Activated T-cell treated with anti-CD3 and anti-CD28 coated beads, Interleukin-2, amount 50 U/mL, for 24 hours (primary cell): ENCODE measurements around the gene NELL1.

ENCODE experiments used
- DNase-seq: peaks from one replicate; pipeline ENCODE4 v3.0.0-alpha.2; 2020
- H3K27ac Mint-ChIP-seq: 2 replicates; pipeline ENCODE4 v1.8.0; 2020; ENCODE audit warnings: mild to moderate bottlenecking, mixed read lengths
- H3K27me3 Mint-ChIP-seq: 2 replicates; pipeline ENCODE4 v1.8.0; 2020; ENCODE audit warnings: mixed read lengths
- H3K36me3 Mint-ChIP-seq: 2 replicates; pipeline ENCODE4 v1.8.0; 2020; ENCODE audit warnings: low read depth, mixed read lengths
- H3K4me1 Mint-ChIP-seq: 2 replicates; pipeline ENCODE4 v1.8.0; 2020; ENCODE audit warnings: low read depth, mixed read lengths
- H3K4me3 Mint-ChIP-seq: 2 replicates; pipeline ENCODE4 v1.8.0; 2020; ENCODE audit warnings: mild to moderate bottlenecking, moderate library complexity, mixed read lengths
- H3K9me3 Mint-ChIP-seq: 2 replicates; pipeline ENCODE4 v1.8.0; 2020; ENCODE audit warnings: mixed read lengths

NELL1 gene

DNA sequence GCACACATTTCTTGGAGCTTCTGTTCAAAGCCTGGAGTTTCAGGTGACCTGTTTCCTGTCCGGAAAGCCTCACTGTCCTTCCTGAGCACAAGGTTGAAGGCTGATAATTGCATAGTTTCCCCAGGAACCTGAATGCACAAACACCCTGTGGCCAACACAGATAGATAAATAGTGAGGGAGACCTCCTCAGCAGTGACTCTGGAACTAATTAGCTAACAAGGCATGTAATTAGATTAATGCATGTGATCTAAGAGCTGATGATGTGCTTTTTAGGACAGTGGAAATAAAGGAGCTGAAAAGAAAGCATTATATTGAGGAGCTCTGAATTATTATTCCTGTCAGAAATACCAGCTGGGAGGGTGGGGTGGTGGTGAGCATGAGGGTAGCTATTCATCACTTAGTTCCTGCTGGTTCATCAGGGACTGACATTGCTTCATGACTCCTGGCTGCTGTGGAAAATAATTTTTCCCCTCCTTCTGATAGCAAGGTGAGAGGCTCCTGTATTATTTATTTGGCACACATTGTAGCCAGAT is 101.1 kb downstream of the NELL1 start:
- no peak for DNase-seq
- H3K27me3 Mint-ChIP-seq, result no peaks in the 10 kb centered on the region

DNA sequence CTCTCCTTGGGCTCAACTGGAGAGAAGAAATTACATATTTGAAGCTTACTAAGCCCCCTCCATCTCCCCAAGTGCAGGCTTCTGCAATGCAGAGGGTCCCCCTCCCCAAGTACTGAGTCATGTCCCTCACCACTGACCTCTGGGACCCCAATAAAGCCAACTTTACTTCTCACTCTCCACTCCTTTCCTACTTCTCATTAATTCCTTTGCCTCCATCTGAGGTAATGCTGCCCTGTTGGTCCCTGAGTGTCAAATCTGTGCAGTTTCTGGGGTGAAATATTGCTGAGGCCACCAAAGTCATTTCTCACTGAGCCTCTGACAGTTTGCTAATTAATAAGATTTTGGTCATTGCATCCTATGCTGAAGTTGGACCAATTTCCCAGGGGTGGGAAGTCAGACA is 101.6 kb downstream of the NELL1 start:
- H3K27me3 Mint-ChIP-seq, result no peaks in the 10 kb centered on the region
- no peaks in the 10 kb centered on the region for H3K4me1 Mint-ChIP-seq
- no peak for DNase-seq
- H3K9me3 Mint-ChIP-seq, result no peaks in the 10 kb centered on the region
- no peak overlapping the region for H3K4me3 Mint-ChIP-seq
- no peaks in the 10 kb centered on the region for H3K36me3 Mint-ChIP-seq
- no peak overlapping the region for H3K27ac Mint-ChIP-seq

More for the DNA sequence above, 101.1 kb downstream of the NELL1 start:
- Mint-ChIP-seq H3K4me1 (no peaks in the 10 kb centered on the region), H3K4me3 (no peak overlapping the region), H3K9me3 (no peaks in the 10 kb centered on the region), H3K27ac (no peak overlapping the region), H3K36me3 (no peaks in the 10 kb centered on the region)

DNA sequence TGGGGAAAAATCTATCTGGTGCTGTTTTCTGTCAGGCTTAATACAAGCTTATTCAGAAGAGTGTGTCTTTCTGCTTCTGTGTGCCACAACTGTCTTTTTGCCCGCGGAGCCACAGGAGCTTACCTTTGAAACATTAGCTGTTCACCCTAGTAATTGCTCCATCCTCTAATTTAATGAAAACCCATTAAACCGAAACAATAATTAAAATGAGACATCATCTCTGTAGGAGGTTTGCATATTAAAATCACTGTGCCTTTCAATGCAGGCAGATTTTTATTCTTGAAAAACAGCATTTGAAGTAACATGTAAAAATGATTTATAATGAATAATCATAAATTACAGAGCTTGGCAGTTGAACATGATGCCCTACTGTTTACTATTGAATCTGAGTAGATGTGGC is 102.3 kb downstream of the NELL1 start:
- Mint-ChIP-seq H3K4me3 (no peak overlapping the region), H3K36me3 (no peaks in the 10 kb centered on the region), H3K9me3 (no peaks in the 10 kb centered on the region), H3K27me3 (no peaks in the 10 kb centered on the region), H3K4me1 (no peaks in the 10 kb centered on the region), H3K27ac (no peak overlapping the region)
- no peak for DNase-seq

DNA sequence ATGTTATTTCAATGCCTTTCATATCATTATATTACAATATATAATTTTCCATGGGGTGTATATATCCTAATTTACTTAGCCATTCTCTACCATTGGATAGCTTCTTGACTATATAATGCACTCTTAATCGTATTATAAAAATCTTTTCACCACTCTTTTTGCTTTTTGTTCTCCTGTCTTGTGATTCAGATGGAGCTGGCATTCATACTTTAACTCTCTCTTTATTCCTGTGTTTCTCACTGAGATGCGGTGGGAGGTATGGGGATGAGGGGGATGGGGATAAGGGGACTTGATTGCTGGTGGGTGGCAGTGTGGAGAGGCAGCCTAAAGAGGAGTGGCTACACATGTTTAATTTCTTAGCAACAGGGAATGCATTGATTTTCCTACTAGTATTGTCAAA is 105.9 kb downstream of the NELL1 start:
- H3K4me1 Mint-ChIP-seq, result no peaks in the 10 kb centered on the region
- H3K36me3 Mint-ChIP-seq, result no peaks in the 10 kb centered on the region
- no peak overlapping the region for H3K27ac Mint-ChIP-seq
- no peaks in the 10 kb centered on the region for H3K27me3 Mint-ChIP-seq
- H3K9me3 Mint-ChIP-seq, result no peaks in the 10 kb centered on the region
- H3K4me3 Mint-ChIP-seq, result no peak overlapping the region
- DNase-seq, result no peak

DNA sequence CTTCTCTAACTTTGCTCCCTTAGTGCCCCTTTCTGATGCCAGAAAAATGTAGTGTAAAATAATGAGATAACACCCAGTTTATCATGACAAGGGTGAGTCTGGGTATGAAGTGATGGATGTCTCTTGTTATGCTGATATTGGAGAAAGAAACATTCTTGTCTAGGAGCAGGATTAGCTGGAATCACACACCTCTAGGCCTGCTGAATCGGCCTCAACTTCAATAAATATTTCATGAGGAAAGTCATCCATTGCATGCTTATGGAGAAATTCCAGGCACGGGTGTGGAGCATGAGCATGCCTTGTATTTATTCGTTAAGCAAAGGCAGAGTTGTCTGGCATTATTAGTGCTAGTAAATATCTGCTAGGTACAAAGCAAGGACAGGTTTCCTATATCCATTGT is 113.4 kb downstream of the NELL1 start:
- H3K9me3 Mint-ChIP-seq, result no peaks in the 10 kb centered on the region
- no peaks in the 10 kb centered on the region for H3K36me3 Mint-ChIP-seq
- H3K27ac Mint-ChIP-seq, result no peak overlapping the region
- no peak overlapping the region for H3K4me3 Mint-ChIP-seq
- DNase-seq, result no peak
- no peaks in the 10 kb centered on the region for H3K27me3 Mint-ChIP-seq
- H3K4me1 Mint-ChIP-seq, result no peaks in the 10 kb centered on the region

DNA sequence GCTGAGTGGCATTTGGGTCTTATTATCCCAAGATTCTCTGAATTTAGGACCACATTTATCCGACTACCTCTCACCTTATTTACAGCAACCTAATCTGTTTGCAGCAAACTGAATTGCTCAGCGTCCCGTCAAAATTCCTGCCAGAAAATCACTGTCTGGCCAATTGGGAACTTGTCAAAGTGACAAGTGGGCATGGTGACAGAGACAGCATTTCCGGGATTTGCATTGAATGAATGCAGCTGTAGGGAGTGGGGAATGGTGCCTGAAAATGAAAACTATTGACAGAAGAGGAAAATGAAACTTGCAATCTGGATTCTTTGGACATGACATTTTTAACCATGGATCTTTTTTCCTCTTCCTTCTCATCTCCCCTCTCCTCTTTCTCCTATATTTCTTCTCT is 113.8 kb downstream of the NELL1 start:
- no peak overlapping the region for H3K27ac Mint-ChIP-seq
- no peaks in the 10 kb centered on the region for H3K9me3 Mint-ChIP-seq
- no peak overlapping the region for H3K4me3 Mint-ChIP-seq
- no peak for DNase-seq
- H3K27me3 Mint-ChIP-seq, result no peaks in the 10 kb centered on the region
- no peaks in the 10 kb centered on the region for H3K4me1 Mint-ChIP-seq
- no peaks in the 10 kb centered on the region for H3K36me3 Mint-ChIP-seq

DNA sequence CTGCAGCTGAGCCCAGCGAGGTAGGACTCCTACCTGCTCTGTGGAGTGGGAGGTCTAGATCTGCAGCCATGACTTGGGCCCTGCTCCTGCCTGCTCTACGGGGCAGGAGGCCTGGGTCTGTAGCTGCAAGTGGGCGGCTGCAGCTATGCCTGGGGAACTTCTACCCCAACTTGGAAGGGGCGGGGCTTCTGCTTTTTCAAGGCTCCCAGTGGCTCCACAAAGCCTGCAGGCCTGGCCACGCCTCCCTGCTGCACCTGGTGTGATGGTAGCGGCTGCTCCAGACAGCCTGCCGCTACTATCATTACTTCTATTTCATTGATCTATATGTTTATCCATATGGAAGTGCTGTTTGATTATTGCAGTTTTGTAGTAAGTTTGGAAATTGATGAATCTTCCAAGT is 121.2 kb downstream of the NELL1 start:
- no peak for DNase-seq
- peaks cover 2% of the 10 kb centered on the region for H3K9me3 Mint-ChIP-seq
- H3K27ac Mint-ChIP-seq, result no peak overlapping the region
- H3K4me1 Mint-ChIP-seq, result no peaks in the 10 kb centered on the region
- H3K36me3 Mint-ChIP-seq, result no peaks in the 10 kb centered on the region
- no peaks in the 10 kb centered on the region for H3K27me3 Mint-ChIP-seq
- H3K4me3 Mint-ChIP-seq, result no peak overlapping the region

DNA sequence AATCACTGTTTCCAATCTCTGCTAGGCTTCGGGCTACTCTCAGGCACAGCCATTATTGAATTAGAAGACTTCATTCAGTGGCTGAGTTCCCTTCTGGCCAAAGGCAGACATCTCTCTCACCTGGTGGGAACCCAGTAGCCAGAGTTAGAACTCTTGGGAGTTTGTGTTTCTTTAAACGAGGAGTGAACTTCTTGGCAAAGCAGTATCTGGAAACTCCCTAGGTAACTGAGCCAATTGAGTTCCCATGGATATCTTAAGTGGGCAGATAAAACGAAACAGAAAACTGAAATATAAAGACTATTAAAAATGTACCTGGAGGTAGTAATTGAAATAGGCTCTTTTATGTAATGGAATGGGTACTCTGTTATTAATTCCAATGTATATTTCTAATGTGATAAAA is 125.6 kb downstream of the NELL1 start:
- H3K27me3 Mint-ChIP-seq, result no peaks in the 10 kb centered on the region
- peaks cover 9% of the 10 kb centered on the region for H3K9me3 Mint-ChIP-seq
- no peaks in the 10 kb centered on the region for H3K36me3 Mint-ChIP-seq
- no peaks in the 10 kb centered on the region for H3K4me1 Mint-ChIP-seq
- no peak overlapping the region for H3K4me3 Mint-ChIP-seq
- DNase-seq, result no peak
- no peak overlapping the region for H3K27ac Mint-ChIP-seq

DNA sequence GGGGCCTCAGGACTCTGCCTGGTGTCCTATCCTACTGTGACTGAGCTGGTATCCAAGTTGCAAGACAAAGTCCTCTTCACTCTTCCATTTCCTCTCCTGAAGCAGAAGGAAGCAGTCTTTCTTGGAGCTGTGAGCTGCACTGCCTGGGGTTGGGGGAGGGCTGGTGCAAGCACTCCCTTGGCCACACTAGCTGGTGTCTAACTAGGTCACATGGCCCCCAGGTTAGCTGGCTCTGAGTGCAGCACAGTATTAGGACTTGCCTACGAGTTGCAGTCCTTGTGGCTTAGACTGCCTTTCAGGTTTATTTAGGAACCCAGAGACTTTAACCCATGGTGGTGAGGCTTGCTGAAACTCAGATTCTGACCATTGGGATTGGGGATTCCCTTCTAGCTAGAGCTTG is 138.9 kb downstream of the NELL1 start:
- no peak overlapping the region for H3K27ac Mint-ChIP-seq

DNA sequence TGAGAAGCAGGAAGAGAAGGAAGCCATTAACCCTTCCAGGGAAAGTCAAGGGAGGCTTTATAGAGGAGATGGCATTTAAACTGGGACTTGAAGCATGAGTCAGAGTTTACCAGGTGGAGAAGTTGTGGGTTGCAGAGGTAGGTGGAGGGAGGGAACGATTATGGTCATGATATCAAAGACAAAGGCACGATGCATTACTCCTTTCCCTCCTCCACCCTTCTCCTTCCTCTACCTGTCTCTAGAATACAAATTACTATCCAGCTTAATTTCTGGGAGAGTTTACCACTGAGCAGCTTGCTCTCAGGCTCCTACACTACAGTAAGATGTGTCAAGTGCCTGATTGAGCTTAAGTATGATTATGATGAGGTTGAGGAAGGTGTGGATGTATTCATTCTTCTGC is 151.7 kb downstream of the NELL1 start:
- no peak for DNase-seq
- no peaks in the 10 kb centered on the region for H3K4me1 Mint-ChIP-seq
- H3K36me3 Mint-ChIP-seq, result no peaks in the 10 kb centered on the region
- no peak overlapping the region for H3K27ac Mint-ChIP-seq
- peaks cover 5% of the 10 kb centered on the region for H3K9me3 Mint-ChIP-seq
- H3K4me3 Mint-ChIP-seq, result no peak overlapping the region
- H3K27me3 Mint-ChIP-seq, result no peaks in the 10 kb centered on the region

More for the DNA sequence above, 138.9 kb downstream of the NELL1 start:
- no peaks in the 10 kb centered on the region for H3K27me3 Mint-ChIP-seq
- peaks cover 25% of the 10 kb centered on the region for H3K9me3 Mint-ChIP-seq
- no peaks in the 10 kb centered on the region for H3K36me3 Mint-ChIP-seq
- no peak overlapping the region for H3K4me3 Mint-ChIP-seq
- no peaks in the 10 kb centered on the region for H3K4me1 Mint-ChIP-seq
- no peak for DNase-seq

DNA sequence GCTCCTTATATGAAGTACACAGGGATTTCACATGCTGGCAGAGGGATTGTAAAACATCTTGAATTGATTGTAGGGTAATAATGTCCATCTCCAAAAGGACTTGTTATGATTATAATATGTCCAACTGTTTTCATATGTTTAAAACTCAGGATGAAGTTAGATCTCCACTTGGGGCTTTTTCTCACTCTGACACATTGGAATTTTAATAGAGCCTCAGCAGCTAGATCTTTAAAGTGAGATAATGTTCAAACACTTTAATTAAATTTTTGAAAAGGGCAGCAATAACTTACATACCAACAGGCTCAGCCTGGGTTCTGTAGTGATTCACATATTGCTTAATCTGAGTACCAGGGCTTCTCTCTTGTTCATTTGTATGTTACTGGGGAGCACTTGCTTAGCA is 152.1 kb downstream of the NELL1 start:
- H3K36me3 Mint-ChIP-seq, result no peaks in the 10 kb centered on the region
- no peak for DNase-seq
- H3K4me3 Mint-ChIP-seq, result no peak overlapping the region
- H3K27me3 Mint-ChIP-seq, result no peaks in the 10 kb centered on the region
- peaks cover 5% of the 10 kb centered on the region for H3K9me3 Mint-ChIP-seq
- no peaks in the 10 kb centered on the region for H3K4me1 Mint-ChIP-seq
- no peak overlapping the region for H3K27ac Mint-ChIP-seq

DNA sequence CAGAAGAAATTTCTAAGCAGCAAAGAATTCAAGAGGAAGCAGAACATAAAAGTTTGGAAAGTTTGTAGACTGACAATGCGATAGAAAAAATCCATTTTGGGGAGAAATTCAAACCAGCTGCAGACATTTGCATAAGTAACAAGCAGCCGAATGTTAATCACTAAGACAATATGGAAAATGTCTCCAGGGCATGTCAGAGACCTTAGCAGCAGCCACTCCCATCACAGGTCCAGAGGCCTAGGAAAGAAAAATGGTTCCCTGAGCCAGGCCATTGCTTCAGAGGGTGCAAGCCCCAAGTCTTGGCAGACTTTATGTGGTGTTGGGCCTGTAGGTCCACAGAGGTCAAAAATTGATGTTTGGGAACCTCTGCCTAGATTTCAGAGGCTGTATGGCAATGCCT is 155.4 kb downstream of the NELL1 start:
- no peaks in the 10 kb centered on the region for H3K4me1 Mint-ChIP-seq
- no peaks in the 10 kb centered on the region for H3K27me3 Mint-ChIP-seq
- no peak for DNase-seq
- no peak overlapping the region for H3K4me3 Mint-ChIP-seq
- H3K27ac Mint-ChIP-seq, result no peak overlapping the region
- H3K9me3 Mint-ChIP-seq, result no peaks in the 10 kb centered on the region
- no peaks in the 10 kb centered on the region for H3K36me3 Mint-ChIP-seq

DNA sequence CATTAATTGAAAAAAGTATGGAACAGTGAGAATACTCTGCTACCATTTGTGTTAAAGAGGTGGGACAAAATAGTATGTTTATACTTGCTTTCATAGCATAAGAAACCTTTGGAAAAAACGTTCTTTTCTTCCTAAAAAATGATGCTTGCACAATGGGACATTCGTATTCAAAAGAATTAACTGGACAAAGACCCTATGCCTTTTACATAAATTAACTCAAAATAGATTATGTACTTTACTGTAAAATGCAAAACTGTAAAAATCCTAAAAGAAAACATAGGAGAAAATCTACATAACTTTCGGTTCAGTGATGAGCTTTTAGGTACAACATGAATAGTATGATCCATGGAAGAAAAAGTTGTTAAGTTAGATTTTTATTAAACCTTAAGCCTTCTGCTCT is 166.2 kb downstream of the NELL1 start:
- Mint-ChIP-seq H3K9me3 (no peaks in the 10 kb centered on the region), H3K4me1 (no peaks in the 10 kb centered on the region), H3K27ac (no peak overlapping the region), H3K36me3 (no peaks in the 10 kb centered on the region), H3K27me3 (no peaks in the 10 kb centered on the region), H3K4me3 (no peak overlapping the region)
- no peak for DNase-seq

DNA sequence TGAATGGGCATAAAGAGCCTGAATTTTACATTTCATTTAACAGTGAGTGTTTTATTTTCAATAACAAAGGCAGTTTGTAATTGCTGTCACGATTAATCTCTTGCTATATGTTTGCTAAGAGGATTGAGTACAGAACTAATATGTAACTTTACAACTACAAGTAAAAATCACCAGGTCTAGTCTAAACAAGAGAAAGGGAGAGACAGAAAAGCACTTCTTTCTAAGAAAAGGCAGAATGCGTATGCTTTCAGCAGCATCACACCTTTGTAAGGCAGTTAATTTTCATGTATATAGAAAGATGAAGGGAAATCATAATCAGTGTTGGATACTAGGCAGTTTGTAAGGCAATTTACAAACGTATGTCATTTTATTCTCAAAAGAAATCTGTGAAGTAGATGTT is 169.8 kb downstream of the NELL1 start:
- no peak for DNase-seq
- Mint-ChIP-seq H3K4me1 (no peaks in the 10 kb centered on the region), H3K4me3 (no peak overlapping the region), H3K36me3 (no peaks in the 10 kb centered on the region), H3K27me3 (no peaks in the 10 kb centered on the region), H3K9me3 (no peaks in the 10 kb centered on the region), H3K27ac (no peak overlapping the region)

DNA sequence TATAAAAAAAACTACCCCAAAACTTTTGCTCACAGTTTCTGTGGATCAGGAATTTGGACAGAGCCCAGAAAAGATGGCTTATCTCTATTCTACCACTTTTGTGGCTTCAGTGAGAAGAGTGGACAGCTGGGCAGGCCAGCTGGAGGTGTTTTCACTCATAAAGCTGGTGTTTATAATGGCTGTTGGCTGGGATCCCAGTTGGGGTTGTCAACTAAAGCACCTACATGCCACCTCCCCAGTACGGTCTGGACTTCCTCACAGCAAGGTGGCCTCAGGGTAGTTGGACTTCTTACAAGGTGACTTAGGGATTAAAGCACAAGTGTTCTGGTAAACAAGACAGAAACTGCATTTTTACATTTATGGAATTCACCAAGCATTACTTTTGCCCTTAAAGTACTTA is 171.0 kb downstream of the NELL1 start:
- no peaks in the 10 kb centered on the region for H3K36me3 Mint-ChIP-seq
- H3K27me3 Mint-ChIP-seq, result no peaks in the 10 kb centered on the region
- DNase-seq, result no peak

DNA sequence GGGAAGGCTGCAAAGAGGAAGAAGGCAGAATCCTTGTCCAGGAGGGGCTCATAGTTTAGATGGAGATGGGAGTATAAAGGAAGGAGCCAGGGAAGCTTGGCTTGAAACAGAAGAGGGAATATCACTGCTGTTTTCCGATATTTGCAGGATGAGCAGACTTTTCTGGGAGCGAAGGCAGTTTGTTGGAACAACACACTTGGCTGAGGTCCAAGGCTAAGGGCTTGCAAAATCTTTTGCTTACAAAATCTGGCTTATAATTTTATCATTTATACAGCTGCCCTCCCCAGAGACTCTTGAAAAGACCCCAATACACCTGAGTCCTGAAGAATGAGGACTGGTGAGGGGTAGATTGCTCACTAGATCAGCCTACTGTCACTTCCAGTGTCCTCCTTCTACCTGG is 174.8 kb downstream of the NELL1 start:
- Mint-ChIP-seq H3K4me1 (no peaks in the 10 kb centered on the region), H3K36me3 (no peaks in the 10 kb centered on the region), H3K27ac (no peak overlapping the region), H3K9me3 (peaks cover 2% of the 10 kb centered on the region), H3K4me3 (no peak overlapping the region), H3K27me3 (no peaks in the 10 kb centered on the region)
- no peak for DNase-seq

More for the DNA sequence above, 171.0 kb downstream of the NELL1 start:
- Mint-ChIP-seq H3K27ac (no peak overlapping the region), H3K4me1 (no peaks in the 10 kb centered on the region), H3K9me3 (no peaks in the 10 kb centered on the region), H3K4me3 (no peak overlapping the region)
